Myocyte (in vitro differentiated cells): ENCODE results near the gene ZNF540. TPM values are rescaled to one million over a fixed set of nuclear protein-coding genes. Genes with fewer than 3 reads are reported as not detected.

Source experiments
- total RNA-seq: library from RNA; depleted of rRNA; stranded (reverse); fragments of >200 nt; gene quantifications from 2 replicates; pipeline ENCODE4 v1.2.3, GENCODE V29; 2014

ZNF540 gene
- total RNA-seq, 1 donor from 2014 or later: 1.3 TPM

Other genes starting within 250 kb of the ZNF540 start
- gene ZNF527, start 223.8 kb upstream of the ZNF540 start, total RNA-seq: 4.4 and 15.7 TPM in 2 replicates
- gene ZNF569, start 127.4 kb upstream of the ZNF540 start, total RNA-seq: 7.8 and 9.8 TPM in 2 replicates
- 7.4 and 9.4 TPM in 2 replicates for gene ZNF570, start 125.5 kb upstream of the ZNF540 start, total RNA-seq
- gene ZNF793, start 87.9 kb upstream of the ZNF540 start, total RNA-seq: 0.43 and 0.94 TPM in 2 replicates
- 4.4 and 4.8 TPM in 2 replicates for gene ZNF571, start 84 bp upstream of the ZNF540 start, total RNA-seq
- gene ZFP30, start 60.6 kb downstream of the ZNF540 start, total RNA-seq: 14.8 and 21.2 TPM in 2 replicates
- gene ZNF607, start 124.9 kb downstream of the ZNF540 start, total RNA-seq: 4.4 and 4.6 TPM in 2 replicates
- 4.6 and 13.0 TPM in 2 replicates for gene ZNF573, start 184.7 kb downstream of the ZNF540 start, total RNA-seq